K562 (cell line): ENCODE data around the gene NABP1. TPM values are rescaled to one million over a fixed set of nuclear protein-coding genes. Genes with fewer than 3 reads are reported as not detected.

ENCODE experiments used
- ATAC-seq: fragments of 200-7000 bp; cut with Tn5 transposase; 3 replicates; pipeline ENCODE4 v1.9.1; 2020; ENCODE audit warnings: moderate library complexity
- BruUV-seq: library from RNA; stranded (reverse); fragments of 400-500 nt; replicated peaks from 2 replicates; lab custom pipeline; 2021; lab: Mats Ljungman, UMichigan
- CTCF ChIA-PET: fragments of 300-600 bp; formaldehyde crosslinking; extraction: SDS; loops from one replicate; lab custom pipeline; 2021; ENCODE audit warnings: low intra/inter-chr PET ratio; lab: Yijun Ruan, JAX
- POLR2A ChIA-PET: fragments of 300-600, 350-650 bp; sonication (Branson Sonifier 250); formaldehyde crosslinking; extraction: SDS; loops from one replicate; lab custom pipeline; 2021; ENCODE audit warnings: antibody characterized with exemption, inconsistent platforms; lab: Yijun Ruan, JAX
- DNase-seq, 4 experiments: peaks; one replicate each; pipeline versions ENCODE4 v3.0.0 to v3.0.0-alpha.2; 2011 to 2018; ENCODE audit warnings: low spot score in 3 of 4, mixed read lengths in 3 of 4; ENCODE audit errors: extremely low read depth in 1 of 4
- FAIRE-seq: peaks from 2 replicates; lab custom pipeline; 2011; peaks lifted over from hg19 to GRCh38; lab: Jason Lieb, UNC
- H2AFZ ChIP-seq: 2 replicates; pipeline ENCODE4 v1.6.0; 2011; ENCODE audit warnings: low read depth, low read length, control low read depth, inconsistent platforms
- H3K27ac ChIP-seq: fragments of 200-600 bp; 3 replicates; pipeline ENCODE4 v1.8.0; 2011; ENCODE audit warnings: low read depth, mild to moderate bottlenecking, control low read depth, inconsistent platforms, low read length, moderate library complexity, mixed read lengths; ENCODE audit errors: extremely low read depth
- H3K27me3 ChIP-seq, 2 experiments: fragments of 300-600 bp in 1 of 2; 2 replicates in 1 of 2; 3 replicates in 1 of 2; pipeline versions ENCODE4 v1.6.0 to v1.8.0; 2011; ENCODE audit warnings: inconsistent platforms in 2 of 2, low read length in 2 of 2, mild to moderate bottlenecking in 1 of 2, mixed read lengths in 1 of 2, moderate library complexity in 1 of 2; ENCODE audit not compliant: control insufficient read depth in 2 of 2, insufficient read depth in 2 of 2
- H3K36me3 ChIP-seq: fragments of 300-600 bp; 3 replicates; pipeline ENCODE4 v1.8.0; 2011; ENCODE audit warnings: mild to moderate bottlenecking, low read length, inconsistent platforms; ENCODE audit not compliant: control insufficient read depth, insufficient read depth
- H3K4me1 ChIP-seq, 2 experiments: fragments of 200-600 bp in 1 of 2; replicated peaks in 1 of 2; 2 replicates in 1 of 2; 3 replicates in 1 of 2; pipeline versions ENCODE4 v1.5.1 to v1.8.0; 2011; ENCODE audit warnings: inconsistent platforms in 2 of 2, low read length in 2 of 2, mild to moderate bottlenecking in 1 of 2, mixed read lengths in 1 of 2, moderate library complexity in 1 of 2; ENCODE audit not compliant: control insufficient read depth in 2 of 2, insufficient read depth in 2 of 2
- H3K4me2 ChIP-seq: 2 replicates; pipeline ENCODE4 v1.6.1; 2011; ENCODE audit warnings: low read length, control low read depth, inconsistent platforms, mixed read lengths; ENCODE audit not compliant: insufficient read depth
- H3K4me3 ChIP-seq: fragments of 200-600 bp; sonication (generic), shearing (Covaris generic); 2 replicates; pipeline ENCODE4 v1.5.1; 2016; ENCODE audit warnings: control low read depth, inconsistent platforms
- H3K79me2 ChIP-seq: fragments of 200-600 bp; 3 replicates; pipeline ENCODE4 v1.8.0; 2011; ENCODE audit warnings: low read length, inconsistent platforms; ENCODE audit not compliant: control insufficient read depth, insufficient read depth
- H3K9ac ChIP-seq, 2 experiments: 2 replicates each; pipeline versions ENCODE4 v1.6.0 to v1.6.1; 2011; ENCODE audit warnings: low read depth in 2 of 2, low read length in 2 of 2, control low read depth in 1 of 2, inconsistent platforms in 1 of 2, mild to moderate bottlenecking in 1 of 2, mixed read lengths in 1 of 2; ENCODE audit not compliant: insufficient read depth in 1 of 2
- H3K9me1 ChIP-seq: one replicate; pipeline ENCODE4 v1.6.0; 2011; ENCODE audit warnings: inconsistent platforms, mild to moderate bottlenecking, low read length, moderate library complexity; ENCODE audit not compliant: control insufficient read depth, insufficient read depth
- H3K9me3 ChIP-seq: replicated peaks from 2 replicates; pipeline ENCODE4 v1.5.1; 2011; ENCODE audit warnings: low read depth, low read length, inconsistent platforms; ENCODE audit not compliant: control insufficient read depth, insufficient read depth
- H4K20me1 ChIP-seq: replicated peaks from 2 replicates; pipeline ENCODE4 v1.6.1; 2011; ENCODE audit warnings: low read length, inconsistent platforms, mixed read lengths; ENCODE audit not compliant: control insufficient read depth, insufficient read depth
- CBX5 ChIP-seq: IDR thresholded peaks from 2 replicates; pipeline ENCODE4 v1.6.1; 2014; ENCODE audit warnings: low read depth, borderline replicate concordance
- EZH2 ChIP-seq: IDR thresholded peaks from 2 replicates; pipeline ENCODE4 v1.6.1; 2012; ENCODE audit warnings: low read depth, mild to moderate bottlenecking, inconsistent platforms, low read length, borderline replicate concordance
- HMG20A ChIP-seq: fragments of 450-650 bp; formaldehyde crosslinking; conservative IDR thresholded peaks from 2 replicates; pipeline ENCODE4 v1.4.0; 2020; ENCODE audit warnings: mild to moderate bottlenecking, mixed read lengths
- HMG20B ChIP-seq: fragments of 250-450 bp; sonication (Bioruptor Pico); IDR thresholded peaks from 2 replicates; pipeline ENCODE4 v1.5.0; 2021; ENCODE audit warnings: mild to moderate bottlenecking
- HSF4 ChIP-seq: fragments of 250-450 bp; sonication (Bioruptor Pico); IDR thresholded peaks from 2 replicates; pipeline ENCODE4 v2.1.2; 2022; ENCODE audit warnings: mild to moderate bottlenecking, moderate library complexity, borderline replicate concordance
- MXI1 ChIP-seq: IDR thresholded peaks from 2 replicates; pipeline ENCODE4 v1.6.1; 2011; ENCODE audit warnings: low read depth, mild to moderate bottlenecking, improper control_type of control experiment, low read length
- ZNF316 ChIP-seq: fragments of 450-650 bp; IDR thresholded peaks from 2 replicates; pipeline ENCODE4 v1.6.1; 2016
- WGBS: fragments of 100-300 bp; shearing (Covaris generic); methylation state at CpG from one replicate; pipeline ENCODE4 v1.1.6; 2016; ENCODE audit warnings: low coverage, mixed read lengths; ENCODE audit not compliant: insufficient coverage; ENCODE audit errors: missing lambda C conversion rate; 5-methylcytosine and 5-hydroxymethylcytosine counted together
- in situ Hi-C: fragments of 300-500 bp; cut with MboI; formaldehyde crosslinking; loops from 4 replicates; pipeline ENCODE4 v1.15.0; 2018; ENCODE audit warnings: inconsistent platforms, mixed read lengths
- intact Hi-C: fragments of 100-400 bp; cut with micrococcal nuclease; formaldehyde crosslinking; loops from 2 replicates; pipeline ENCODE4 v1.14.2; 2022
- polyA plus RNA-seq, 8 experiments: library from polyadenylated mRNA; depleted of rRNA in 4 of 8; stranded (reverse) in 5 of 8; unstranded in 3 of 8; fragments of >200 nt; fragmentation: Nextera tagmentation in 2 of 8; fragmentation: Illumina TruSeq in 1 of 8; extraction: Ambion mirVana in 2 of 8; extraction: Trizol in 1 of 8; gene quantifications; 2 replicates each; pipeline versions ENCODE4 v1.2.1 to v1.2.3, GENCODE V29; 2011 to 2014; ENCODE audit warnings: inconsistent platforms in 1 of 8, missing spikeins in 1 of 8
- total RNA-seq, 7 experiments: library from RNA; depleted of rRNA in 6 of 7; stranded (reverse); fragments of >200 nt in 6 of 7; fragmentation: Illumina TruSeq in 2 of 7; extraction: Trizol in 2 of 7; gene quantifications; 2 replicates each; pipeline versions ENCODE4 v1.2.1 to v1.2.3, GENCODE V29; 2011 to 2021; ENCODE audit warnings: low replicate concordance in 1 of 7
- TF ChIP-seq, protein P1 (sequence below): fragments of 450-650 bp; IDR thresholded peaks from one replicate; pipeline ENCODE4 v1.6.1; 2018; ENCODE audit warnings: mild to moderate bottlenecking, moderate library complexity; ENCODE audit not compliant: partially characterized antibody
- TF ChIP-seq, protein P2 (sequence below), 2 experiments: fragments of 450-650 bp in 1 of 2; sonication (generic) in 1 of 2; formaldehyde crosslinking in 1 of 2; IDR thresholded peaks; 2 replicates each; pipeline versions ENCODE4 v1.7.1 to v1.9.0; 2016 to 2022; ENCODE audit warnings: inconsistent platforms in 1 of 2, mild to moderate bottlenecking in 1 of 2, missing genetic modification reagents in 1 of 2

NABP1 gene
- total and polyA plus RNA-seq, 9 of the 15 experiments (the other 6 are each of a cell fraction or from before 2014, with no cell fraction given) = 12.8 to 44.0 (median 20.2) TPM

DNA sequence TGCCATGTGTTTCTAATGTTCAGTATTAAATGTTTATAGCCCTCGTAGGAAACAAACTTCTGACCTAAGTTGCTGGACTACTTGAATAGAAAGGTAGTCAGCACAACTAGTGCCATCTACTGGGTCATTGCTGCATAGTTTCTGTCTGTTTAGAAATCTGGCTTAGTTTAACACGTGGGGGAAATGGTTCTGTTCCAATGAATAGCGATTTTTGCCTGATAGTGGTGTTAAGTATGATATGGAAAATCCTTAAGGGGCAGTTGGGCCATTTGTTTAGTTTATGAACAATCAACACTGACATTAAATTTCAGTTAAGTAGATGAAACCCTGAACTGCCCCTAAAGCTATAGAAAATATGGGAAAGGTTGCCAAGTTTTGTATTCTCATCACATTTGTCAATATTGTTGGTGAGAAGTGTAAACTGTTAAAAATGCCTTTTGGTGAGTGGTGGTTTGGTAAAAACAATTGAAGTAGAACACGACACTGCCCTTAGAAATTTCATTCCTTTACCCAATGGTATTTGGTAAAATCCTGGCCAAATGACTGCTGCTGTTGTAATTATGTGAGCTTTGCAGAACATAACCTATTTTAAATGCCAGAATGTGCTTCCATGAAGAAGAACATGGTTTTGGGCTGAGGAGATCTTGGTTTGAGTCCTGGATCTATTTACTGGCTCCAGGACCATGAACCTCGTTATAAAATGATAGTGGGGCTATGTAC is 13.2 kb downstream of the NABP1 start:
- peaks cover 0 to 7% of the 10 kb centered on the region in 2 experiments; a peak in 3 of 5 replicates for H3K4me1 ChIP-seq
- no TSS peak for BruUV-seq
- no peak overlapping the region for H3K4me3 ChIP-seq
- H3K4me2 ChIP-seq = peak overlapping the region; percentile 6; the same call in 1 of the 2 replicates
- peaks cover 24% of the 10 kb centered on the region; the same call in 2 of the 3 replicates for H3K36me3 ChIP-seq
- ChIA-PET CTCF (interaction anchor here (0.7 to 1.9 kb wide), 5 partner anchors 120 to 136 kb away, joined by 3 to 11 read pairs (median 3); no protein-coding TSS in a partner anchor), POLR2A (interaction anchor here (0.6 to 2.1 kb wide), 8 partner anchors 8 to 135 kb away, joined by 3 to 14 read pairs (median 4); no protein-coding TSS in a partner anchor)
- no peak overlapping the region; a peak in 1 of 4 replicates for H3K9ac ChIP-seq
- intact Hi-C loops = loop anchor here (1.0 kb wide), 2 partner anchors 120 to 125 kb away; no protein-coding TSS in a partner anchor
- H4K20me1 ChIP-seq = no peaks in the 10 kb centered on the region
- FAIRE-seq (peak; percentile 90), DNase-seq (peak; percentile 47 to 75 (median 54)), ATAC-seq (peak; percentile 73)
- no peaks in the 10 kb centered on the region for H3K9me3 ChIP-seq
- peak overlapping the region; percentile 45 for H2AFZ ChIP-seq
- in situ Hi-C loops = no loop called here
- no peaks in the 10 kb centered on the region for H3K9me1 ChIP-seq
- WGBS = 22% methylated on average over 5 of the region's 5 CpGs
- H3K27me3 ChIP-seq = no peaks in the 10 kb centered on the region
- peak overlapping the region; percentile 55; the same call in 2 of the 3 replicates for H3K27ac ChIP-seq
- H3K79me2 ChIP-seq = no peaks in the 10 kb centered on the region
- TF ChIP-seq HMG20A = no peak
- TF ChIP-seq, protein P1, sequence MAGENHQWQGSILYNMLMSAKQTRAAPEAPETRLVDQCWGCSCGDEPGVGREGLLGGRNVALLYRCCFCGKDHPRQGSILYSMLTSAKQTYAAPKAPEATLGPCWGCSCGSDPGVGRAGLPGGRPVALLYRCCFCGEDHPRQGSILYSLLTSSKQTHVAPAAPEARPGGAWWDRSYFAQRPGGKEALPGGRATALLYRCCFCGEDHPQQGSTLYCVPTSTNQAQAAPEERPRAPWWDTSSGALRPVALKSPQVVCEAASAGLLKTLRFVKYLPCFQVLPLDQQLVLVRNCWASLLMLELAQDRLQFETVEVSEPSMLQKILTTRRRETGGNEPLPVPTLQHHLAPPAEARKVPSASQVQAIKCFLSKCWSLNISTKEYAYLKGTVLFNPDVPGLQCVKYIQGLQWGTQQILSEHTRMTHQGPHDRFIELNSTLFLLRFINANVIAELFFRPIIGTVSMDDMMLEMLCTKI = no peak
- no peak for TF ChIP-seq HMG20B (CRISPR knock-in tag)
- TF ChIP-seq ZNF316 = no peak
- TF ChIP-seq MXI1 = no peak
- TF ChIP-seq HSF4 = no peak
- TF ChIP-seq, protein P2, sequence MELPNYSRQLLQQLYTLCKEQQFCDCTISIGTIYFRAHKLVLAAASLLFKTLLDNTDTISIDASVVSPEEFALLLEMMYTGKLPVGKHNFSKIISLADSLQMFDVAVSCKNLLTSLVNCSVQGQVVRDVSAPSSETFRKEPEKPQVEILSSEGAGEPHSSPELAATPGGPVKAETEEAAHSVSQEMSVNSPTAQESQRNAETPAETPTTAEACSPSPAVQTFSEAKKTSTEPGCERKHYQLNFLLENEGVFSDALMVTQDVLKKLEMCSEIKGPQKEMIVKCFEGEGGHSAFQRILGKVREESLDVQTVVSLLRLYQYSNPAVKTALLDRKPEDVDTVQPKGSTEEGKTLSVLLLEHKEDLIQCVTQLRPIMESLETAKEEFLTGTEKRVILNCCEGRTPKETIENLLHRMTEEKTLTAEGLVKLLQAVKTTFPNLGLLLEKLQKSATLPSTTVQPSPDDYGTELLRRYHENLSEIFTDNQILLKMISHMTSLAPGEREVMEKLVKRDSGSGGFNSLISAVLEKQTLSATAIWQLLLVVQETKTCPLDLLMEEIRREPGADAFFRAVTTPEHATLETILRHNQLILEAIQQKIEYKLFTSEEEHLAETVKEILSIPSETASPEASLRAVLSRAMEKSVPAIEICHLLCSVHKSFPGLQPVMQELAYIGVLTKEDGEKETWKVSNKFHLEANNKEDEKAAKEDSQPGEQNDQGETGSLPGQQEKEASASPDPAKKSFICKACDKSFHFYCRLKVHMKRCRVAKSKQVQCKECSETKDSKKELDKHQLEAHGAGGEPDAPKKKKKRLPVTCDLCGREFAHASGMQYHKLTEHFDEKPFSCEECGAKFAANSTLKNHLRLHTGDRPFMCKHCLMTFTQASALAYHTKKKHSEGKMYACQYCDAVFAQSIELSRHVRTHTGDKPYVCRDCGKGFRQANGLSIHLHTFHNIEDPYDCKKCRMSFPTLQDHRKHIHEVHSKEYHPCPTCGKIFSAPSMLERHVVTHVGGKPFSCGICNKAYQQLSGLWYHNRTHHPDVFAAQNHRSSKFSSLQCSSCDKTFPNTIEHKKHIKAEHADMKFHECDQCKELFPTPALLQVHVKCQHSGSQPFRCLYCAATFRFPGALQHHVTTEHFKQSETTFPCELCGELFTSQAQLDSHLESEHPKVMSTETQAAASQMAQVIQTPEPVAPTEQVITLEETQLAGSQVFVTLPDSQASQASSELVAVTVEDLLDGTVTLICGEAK (IDR thresholded peaks at IDR 0.05) = no peak
- TF ChIP-seq, protein P2 (CRISPR knock-in tag; IDR thresholded peaks at IDR 0.05) = no peak
- no peak for TF ChIP-seq CBX5
- TF ChIP-seq EZH2 = no peak
